Measurements from ENCODE around the gene PTK6. TPM values are rescaled to one million over a fixed set of nuclear protein-coding genes. Genes with fewer than 3 reads are reported as not detected.
"Not testable (repeated sequence)": the region's sequence is repeated elsewhere in the genome, so short reads cannot be mapped to it uniquely, and the experiment has no call there.

Gene PTK6
- total RNA-seq, 2 donors from 2014 or later: 0.69 to 1.9 TPM

DNA sequence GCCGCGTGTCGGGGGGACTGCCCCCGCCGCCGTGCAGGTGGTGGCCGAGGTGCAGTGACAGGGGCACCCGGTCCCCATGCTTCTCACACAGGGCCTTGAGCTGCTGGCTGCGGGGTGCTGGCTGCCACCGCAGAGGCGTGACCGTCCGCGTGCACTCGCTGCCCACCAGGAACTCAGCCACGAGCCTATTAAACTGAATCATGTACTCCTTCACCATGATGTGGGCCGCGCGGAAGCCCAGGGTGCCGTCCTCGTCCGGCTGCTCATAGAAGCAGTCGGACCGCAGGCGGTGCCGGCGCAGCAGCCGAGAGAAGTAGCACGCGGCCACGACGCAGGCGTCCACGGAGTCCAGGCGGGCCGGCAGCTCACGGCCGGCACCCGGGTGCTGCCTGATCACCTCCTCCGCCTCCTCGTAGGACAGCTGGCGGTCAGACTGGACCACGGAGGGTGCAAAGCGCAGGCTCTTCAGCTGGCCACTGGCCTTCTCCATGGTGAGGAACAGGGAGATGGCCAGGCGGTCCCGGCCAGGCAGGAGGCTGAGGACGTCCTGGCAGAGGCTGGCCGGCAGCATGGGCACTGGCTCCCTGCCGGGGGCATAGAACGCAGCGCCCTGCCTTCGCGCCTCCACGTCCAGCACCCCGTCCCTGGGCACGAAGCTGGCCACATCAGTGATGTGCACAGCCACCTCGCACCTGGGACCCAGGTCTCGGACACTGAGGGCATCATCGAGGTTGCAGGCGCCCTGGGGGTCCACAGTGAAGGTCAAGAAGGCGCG is 27.0 kb upstream of the PTK6 start:
- ATAC-seq (replicated peaks): no peak
- no peaks in the 10 kb centered on the region for H3K4me1 Mint-ChIP-seq
- H3K4me3 Mint-ChIP-seq: no peak overlapping the region
- no peaks in the 10 kb centered on the region for H3K27me3 Mint-ChIP-seq
- H3K36me3 Mint-ChIP-seq (ENCODE audit: low read depth): peaks cover 5% of the 10 kb centered on the region
- no peak overlapping the region for H3K27ac Mint-ChIP-seq
- no peaks in the 10 kb centered on the region for H3K9me3 Mint-ChIP-seq

DNA sequence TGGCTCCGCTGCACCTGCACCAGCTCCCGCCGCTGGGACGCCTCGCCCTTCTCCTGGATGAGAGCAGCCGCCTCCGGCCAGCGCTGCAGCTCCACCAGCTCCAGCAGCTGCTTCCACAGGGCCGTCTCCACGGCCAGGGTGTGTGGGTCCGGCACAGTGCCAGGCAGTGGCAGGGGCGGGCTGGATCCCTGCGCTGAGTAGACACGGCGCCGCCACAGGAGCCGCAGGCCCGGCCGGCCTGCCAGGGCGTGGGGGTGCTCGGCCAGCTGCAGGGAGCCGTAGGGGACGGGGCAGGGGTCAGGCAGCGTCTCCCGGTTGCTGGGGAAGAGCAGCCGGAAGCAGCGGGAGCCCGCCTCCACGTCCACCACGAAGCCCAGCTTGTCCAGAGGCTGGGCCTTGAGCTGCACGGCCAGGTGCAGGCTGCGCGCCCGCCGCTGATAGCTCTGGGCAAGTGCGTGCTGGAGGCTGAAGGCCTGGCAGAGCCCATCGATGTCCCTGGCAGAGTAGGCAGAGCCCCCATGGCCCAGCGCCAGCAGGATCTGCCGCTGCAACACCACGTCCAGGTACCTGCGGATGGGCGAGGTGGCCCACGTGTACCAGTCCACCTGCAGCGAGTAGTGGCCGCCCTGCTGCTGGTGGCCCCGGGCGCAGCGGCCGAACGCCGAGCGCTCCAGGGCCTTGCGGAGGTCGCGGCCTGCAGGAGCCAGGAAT is 26.2 kb upstream of the PTK6 start:
- Mint-ChIP-seq H3K4me1 (no peaks in the 10 kb centered on the region), H3K4me3 (no peak overlapping the region), H3K36me3 (ENCODE audit: low read depth) (peaks cover 5% of the 10 kb centered on the region), H3K27ac (no peak overlapping the region), H3K27me3 (no peaks in the 10 kb centered on the region), H3K9me3 (no peaks in the 10 kb centered on the region)
- no peak for ATAC-seq (replicated peaks)

GRCh38 chr20:63562461-63563224 is 25.5 kb upstream of the PTK6 start:
- Mint-ChIP-seq H3K27me3 (no peaks in the 10 kb centered on the region), H3K4me3 (no peak overlapping the region), H3K4me1 (no peaks in the 10 kb centered on the region), H3K9me3 (no peaks in the 10 kb centered on the region), H3K27ac (no peak overlapping the region), H3K36me3 (ENCODE audit: low read depth) (peaks cover 5% of the 10 kb centered on the region)
- no peak for ATAC-seq (replicated peaks)

DNA sequence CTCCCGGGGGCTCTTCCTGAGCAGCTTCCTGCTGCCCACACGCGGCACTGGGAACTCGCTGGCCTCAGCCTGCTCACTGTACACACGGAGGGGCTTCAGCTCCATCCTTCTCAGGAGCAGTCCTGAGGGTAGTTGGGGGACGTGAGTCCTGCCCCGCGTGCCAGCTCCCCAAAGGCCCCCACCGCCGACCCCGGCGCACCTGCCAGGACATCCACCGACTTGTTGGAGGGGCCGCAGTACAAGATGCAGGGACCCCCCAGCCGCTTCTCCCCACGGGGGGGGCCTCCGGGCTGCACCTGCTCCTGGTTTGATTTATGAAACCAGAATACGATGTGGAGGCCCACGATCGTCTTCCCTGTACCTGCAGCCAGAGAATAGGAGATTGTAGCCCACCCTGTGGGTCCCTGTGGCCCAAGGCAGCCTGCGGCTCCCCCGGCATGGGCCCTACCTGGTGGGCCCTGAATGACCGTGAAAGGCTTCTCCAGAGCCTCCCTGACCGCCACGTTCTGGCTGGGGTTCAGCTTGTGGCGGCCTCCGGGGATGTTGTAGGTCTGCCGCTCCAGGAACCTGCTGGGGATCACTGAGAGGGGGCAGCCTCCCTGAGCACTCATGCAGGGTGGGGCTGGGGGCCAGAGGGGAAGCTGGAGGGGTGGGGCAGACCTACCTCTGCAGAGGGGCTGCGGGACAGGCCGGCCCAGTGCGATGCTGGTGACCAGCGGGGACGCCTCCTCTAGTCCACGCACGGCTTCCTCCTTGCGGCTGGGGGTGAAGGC is 24.6 kb upstream of the PTK6 start:
- Mint-ChIP-seq H3K27me3 (no peaks in the 10 kb centered on the region), H3K4me1 (no peaks in the 10 kb centered on the region), H3K9me3 (no peaks in the 10 kb centered on the region), H3K36me3 (ENCODE audit: low read depth) (peaks cover 5% of the 10 kb centered on the region), H3K4me3 (no peak overlapping the region), H3K27ac (no peak overlapping the region)
- no peak for ATAC-seq (replicated peaks)

GRCh38 chr20:63560856-63561609 is 23.9 kb upstream of the PTK6 start:
- Mint-ChIP-seq H3K4me3 (no peak overlapping the region), H3K4me1 (no peaks in the 10 kb centered on the region), H3K36me3 (ENCODE audit: low read depth) (peaks cover 5% of the 10 kb centered on the region)

DNA sequence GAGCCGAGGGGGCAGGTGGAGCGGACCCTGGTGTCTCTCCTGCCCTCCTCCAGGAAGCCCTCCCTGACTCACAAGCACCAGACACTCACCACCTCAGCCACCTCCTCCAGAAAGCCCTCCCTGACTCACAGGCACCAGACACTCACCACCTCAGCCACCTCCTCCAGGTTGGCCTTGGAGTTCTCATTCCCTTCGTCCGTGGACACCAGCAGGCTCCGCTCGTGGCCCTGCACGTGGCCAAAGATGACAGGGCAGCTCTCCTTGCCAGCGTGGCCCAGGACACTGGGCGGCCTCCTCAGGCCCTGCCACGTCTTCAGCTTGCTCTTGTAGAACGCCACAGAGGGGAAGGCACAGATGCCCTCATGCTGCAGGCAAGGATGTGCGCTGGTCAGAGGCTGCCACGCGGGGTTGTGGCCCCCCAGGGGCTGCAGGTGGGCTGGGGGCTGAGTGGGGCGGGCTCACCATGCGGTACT is 23.2 kb upstream of the PTK6 start:
- peak; percentile 39 for ATAC-seq (replicated peaks)

More at GRCh38 chr20:63560856-63561609, 23.9 kb upstream of the PTK6 start:
- no peak overlapping the region for H3K27ac Mint-ChIP-seq
- no peaks in the 10 kb centered on the region for H3K9me3 Mint-ChIP-seq
- no peak for ATAC-seq (replicated peaks)
- no peaks in the 10 kb centered on the region for H3K27me3 Mint-ChIP-seq

DNA sequence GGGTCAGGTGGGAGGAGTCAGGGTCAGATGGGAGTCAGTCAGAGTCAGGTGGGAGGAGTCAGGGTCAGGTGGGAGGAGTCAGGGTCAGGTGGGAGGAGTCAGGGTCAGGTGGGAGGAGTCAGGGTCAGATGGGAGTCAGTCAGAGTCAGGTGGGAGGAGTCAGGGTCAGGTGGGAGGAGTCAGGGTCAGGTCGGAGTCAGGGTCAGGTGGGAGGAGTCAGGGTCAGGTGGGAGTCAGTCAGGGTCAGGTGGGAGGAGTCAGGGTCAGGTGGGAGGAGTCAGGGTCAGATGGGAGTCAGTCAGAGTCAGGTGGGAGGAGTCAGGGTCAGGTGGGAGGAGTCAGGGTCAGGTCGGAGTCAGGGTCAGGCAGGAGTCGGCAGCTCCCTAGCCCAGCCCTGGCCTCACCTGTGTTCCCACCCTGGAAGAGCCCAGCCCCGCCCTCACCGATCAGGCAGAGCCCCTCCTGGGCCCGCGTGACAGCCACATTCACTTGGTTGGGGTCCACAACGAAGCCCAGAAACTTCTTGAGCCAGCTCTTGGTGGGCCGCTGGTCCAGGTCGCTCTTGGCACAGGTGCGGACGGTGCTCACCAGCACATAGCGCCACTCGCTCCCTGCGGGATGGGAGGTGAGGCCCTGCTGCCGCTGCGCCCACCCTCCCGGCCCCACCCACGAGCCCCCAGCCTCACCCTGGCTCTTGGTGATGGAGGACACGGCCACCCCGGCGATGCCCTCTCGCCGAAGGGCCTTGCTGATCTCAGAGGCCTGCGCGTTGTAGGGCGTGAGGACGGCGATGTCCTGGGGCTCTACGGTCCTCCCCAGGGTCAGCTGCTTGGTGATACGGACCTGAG is 22.5 kb upstream of the PTK6 start:
- not testable (repeated sequence) for H3K4me3 Mint-ChIP-seq; H3K27me3 Mint-ChIP-seq; H3K36me3 Mint-ChIP-seq (ENCODE audit: low read depth); ATAC-seq (replicated peaks); H3K9me3 Mint-ChIP-seq; H3K27ac Mint-ChIP-seq; H3K4me1 Mint-ChIP-seq

More for the DNA sequence above, 23.2 kb upstream of the PTK6 start:
- H3K36me3 Mint-ChIP-seq (ENCODE audit: low read depth): peaks cover 5% of the 10 kb centered on the region
- H3K9me3 Mint-ChIP-seq: no peaks in the 10 kb centered on the region
- no peaks in the 10 kb centered on the region for H3K4me1 Mint-ChIP-seq
- H3K4me3 Mint-ChIP-seq: no peak overlapping the region
- H3K27me3 Mint-ChIP-seq: no peaks in the 10 kb centered on the region
- no peak overlapping the region for H3K27ac Mint-ChIP-seq

GRCh38 chr20:63558804-63559484 is 21.8 kb upstream of the PTK6 start:
- Mint-ChIP-seq H3K4me3 (no peak overlapping the region), H3K4me1 (no peaks in the 10 kb centered on the region), H3K9me3 (no peaks in the 10 kb centered on the region), H3K27me3 (no peaks in the 10 kb centered on the region), H3K36me3 (ENCODE audit: low read depth) (peaks cover 5% of the 10 kb centered on the region), H3K27ac (no peak overlapping the region)
- no peak for ATAC-seq (replicated peaks)

DNA sequence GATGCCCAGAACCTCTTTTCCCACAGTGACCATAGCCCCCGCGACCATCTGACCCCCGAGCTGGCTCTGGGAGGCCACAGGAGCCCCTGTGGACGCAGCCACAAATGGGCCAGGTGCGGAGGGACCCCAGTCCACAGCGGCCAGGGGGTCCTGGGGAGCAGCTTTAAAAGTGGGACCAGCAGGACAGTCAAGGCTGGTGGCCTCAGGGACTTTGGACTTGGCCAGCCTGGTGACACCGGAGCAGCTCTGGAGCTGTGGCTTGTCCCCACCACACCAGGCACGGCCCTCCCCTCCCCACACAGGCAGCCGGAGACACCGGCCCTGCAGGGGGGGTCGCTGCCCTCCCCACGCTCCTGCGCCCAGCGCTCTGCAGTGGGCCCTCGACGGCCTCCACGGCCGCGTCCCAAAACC is 20.3 kb upstream of the PTK6 start:
- Mint-ChIP-seq H3K27me3 (no peaks in the 10 kb centered on the region), H3K9me3 (no peaks in the 10 kb centered on the region), H3K4me1 (peaks cover 6% of the 10 kb centered on the region), H3K36me3 (ENCODE audit: low read depth) (peaks cover 5% of the 10 kb centered on the region), H3K4me3 (no peak overlapping the region), H3K27ac (no peak overlapping the region)
- no peak for ATAC-seq (replicated peaks)

GRCh38 chr20:63556873-63557478 is 19.8 kb upstream of the PTK6 start:
- H3K9me3 Mint-ChIP-seq: no peaks in the 10 kb centered on the region
- no peaks in the 10 kb centered on the region for H3K27me3 Mint-ChIP-seq
- no peak for ATAC-seq (replicated peaks)
- peaks cover 5% of the 10 kb centered on the region for H3K36me3 Mint-ChIP-seq (ENCODE audit: low read depth)
- H3K27ac Mint-ChIP-seq: no peak overlapping the region
- H3K4me3 Mint-ChIP-seq: no peak overlapping the region
- peaks cover 7% of the 10 kb centered on the region for H3K4me1 Mint-ChIP-seq

- Mint-ChIP-seq H3K27ac (no peak overlapping the region), H3K27me3 (no peaks in the 10 kb centered on the region), H3K36me3 (ENCODE audit: low read depth) (peaks cover 5% of the 10 kb centered on the region), H3K4me3 (no peak overlapping the region), H3K9me3 (no peaks in the 10 kb centered on the region), H3K4me1 (peaks cover 7% of the 10 kb centered on the region)
- ATAC-seq (replicated peaks): no peak
Measured at GRCh38 chr20:63555661-63556381, 18.6 kb upstream of the PTK6 start.

Measured in activated T-helper 17 cell treated with anti-CD3 and anti-CD28 coated beads, Interleukin-2, amount 50 U/mL, for 72 hours (primary cell).